GM19193 (cell line): ENCODE data around the gene CAMK2A.

Experiments used
- POLR2A ChIP-seq: IDR thresholded peaks from 4 replicates; pipeline ENCODE4 v1.6.1; 2011; ENCODE audit not compliant: insufficient read depth, insufficient read length; ENCODE audit errors: extremely low read depth

CAMK2A gene

GRCh38 chr5:150263801-150264621 is 25.6 kb downstream of the CAMK2A start:
- TF ChIP-seq POLR2A = no peak

GRCh38 chr5:150263375-150263775 is 26.2 kb downstream of the CAMK2A start:
- TF ChIP-seq POLR2A = no peak

- TF ChIP-seq POLR2A = no peak
Measured at GRCh38 chr5:150262502-150262901, 27.1 kb downstream of the CAMK2A start.

GRCh38 chr5:150261231-150261630 is 28.3 kb downstream of the CAMK2A start:
- TF ChIP-seq POLR2A = no peak

- no peak for TF ChIP-seq POLR2A
Measured at GRCh38 chr5:150258130-150258529, 31.4 kb downstream of the CAMK2A start.

GRCh38 chr5:150257424-150257823 is 32.1 kb downstream of the CAMK2A start:
- no peak for TF ChIP-seq POLR2A

GRCh38 chr5:150256410-150257064 is 33.0 kb downstream of the CAMK2A start:
- no peak for TF ChIP-seq POLR2A

- TF ChIP-seq POLR2A = no peak
Measured at GRCh38 chr5:150255659-150256409, 33.7 kb downstream of the CAMK2A start.

GRCh38 chr5:150254774-150255173 is 34.8 kb downstream of the CAMK2A start:
- TF ChIP-seq POLR2A = no peak

- TF ChIP-seq POLR2A = no peak
Measured at GRCh38 chr5:150254363-150254762, 35.2 kb downstream of the CAMK2A start.

GRCh38 chr5:150253416-150254208 is 36.0 kb downstream of the CAMK2A start:
- no peak for TF ChIP-seq POLR2A

- no peak for TF ChIP-seq POLR2A
Measured at GRCh38 chr5:150252489-150252888, 37.1 kb downstream of the CAMK2A start.

GRCh38 chr5:150251504-150251903 is 38.1 kb downstream of the CAMK2A start:
- TF ChIP-seq POLR2A = no peak

GRCh38 chr5:150249744-150250143 is 39.8 kb downstream of the CAMK2A start:
- no peak for TF ChIP-seq POLR2A

- TF ChIP-seq POLR2A = no peak
Measured at GRCh38 chr5:150248946-150249345, 40.6 kb downstream of the CAMK2A start.
